ENCODE measurements around the gene DLL1.

DLL1 gene

DNA sequence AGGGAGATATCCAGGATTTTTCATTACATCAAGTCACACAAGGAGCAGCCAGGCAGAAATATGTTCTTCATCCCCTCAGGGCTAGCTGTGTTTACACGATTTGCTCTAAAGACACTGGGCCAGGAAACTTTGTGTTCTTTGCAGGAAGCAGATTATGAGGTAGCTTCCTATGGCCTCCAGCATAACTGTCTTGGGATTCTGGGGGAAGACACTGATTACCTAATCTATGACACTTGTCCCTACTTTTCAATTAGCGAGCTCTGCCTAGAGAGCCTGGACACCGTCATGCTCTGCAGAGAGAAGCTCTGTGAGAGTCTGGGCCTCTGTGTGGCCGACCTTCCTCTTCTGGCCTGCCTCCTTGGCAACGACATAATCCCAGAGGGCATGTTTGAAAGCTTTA, 26.8 kb upstream of the DLL1 start:
- H3K4me2 ChIP-seq (ENCODE audit: insufficient read depth, low read length, poor library complexity, severe bottlenecking): no peak overlapping the region
- no peak overlapping the region for H3K9ac ChIP-seq (ENCODE audit: low read depth, low read length, poor library complexity)
- H3K36me3 ChIP-seq (replicated peaks in 1 of 2; ENCODE audit: control insufficient read depth in 2 of 2, insufficient read depth in 2 of 2, low read length in 2 of 2): peaks cover 5 to 78% of the 10 kb centered on the region in 2 donors
- no peak overlapping the region for H3K18ac ChIP-seq (ENCODE audit: low read length)
- no peak overlapping the region for H2BK15ac ChIP-seq (ENCODE audit: low read length)
- no peak overlapping the region for H2BK5ac ChIP-seq (ENCODE audit: low read length)
- H4K91ac ChIP-seq (ENCODE audit: low read depth, low read length, poor library complexity): no peak overlapping the region
- H3K27ac ChIP-seq (replicated peaks; ENCODE audit: low read length): no peak overlapping the region
- no peak overlapping the region for H3K4me3 ChIP-seq (ENCODE audit: low read length in 2 of 2)
- no peak overlapping the region for H2BK120ac ChIP-seq (ENCODE audit: low read depth, low read length)
- no peaks in the 10 kb centered on the region for H3K27me3 ChIP-seq (ENCODE audit: control insufficient read depth in 3 of 3, insufficient read depth in 3 of 3, low read depth in 1 of 3, low read length in 3 of 3)
- no peak for DNase-seq (ENCODE audit: low spot score)
- H4K8ac ChIP-seq (ENCODE audit: low read depth, low read length): no peak overlapping the region
- no peak overlapping the region for H3K4ac ChIP-seq (ENCODE audit: low read length)
- no peaks in the 10 kb centered on the region for H3K4me1 ChIP-seq (ENCODE audit: control insufficient read depth in 2 of 2, insufficient read depth in 1 of 2, low read depth in 1 of 2, low read length in 2 of 2)
- no peak overlapping the region for H2AK5ac ChIP-seq (ENCODE audit: low read depth, low read length)
- WGBS, 2 donors (ENCODE audit: extremely low coverage in 2 of 2, insufficient read length in 2 of 2, insufficient replicate concordance in 1 of 2): no CpG with 5 or more reads among the region's 5 CpGs
- no peaks in the 10 kb centered on the region for H3K9me3 ChIP-seq (replicated peaks in 1 of 2; ENCODE audit: control insufficient read depth in 2 of 2, insufficient read depth in 1 of 2, low read depth in 1 of 2, low read length in 2 of 2)
- H3K14ac ChIP-seq (ENCODE audit: low read length): no peak overlapping the region
- peaks cover 2% of the 10 kb centered on the region for H3K79me1 ChIP-seq (ENCODE audit: low read depth, low read length)
- no peak overlapping the region for H3K23ac ChIP-seq (ENCODE audit: low read depth, low read length, poor library complexity)
- H2AFZ ChIP-seq (ENCODE audit: low read length): no peak overlapping the region
- H2BK12ac ChIP-seq (ENCODE audit: low read length): no peak overlapping the region

DNA sequence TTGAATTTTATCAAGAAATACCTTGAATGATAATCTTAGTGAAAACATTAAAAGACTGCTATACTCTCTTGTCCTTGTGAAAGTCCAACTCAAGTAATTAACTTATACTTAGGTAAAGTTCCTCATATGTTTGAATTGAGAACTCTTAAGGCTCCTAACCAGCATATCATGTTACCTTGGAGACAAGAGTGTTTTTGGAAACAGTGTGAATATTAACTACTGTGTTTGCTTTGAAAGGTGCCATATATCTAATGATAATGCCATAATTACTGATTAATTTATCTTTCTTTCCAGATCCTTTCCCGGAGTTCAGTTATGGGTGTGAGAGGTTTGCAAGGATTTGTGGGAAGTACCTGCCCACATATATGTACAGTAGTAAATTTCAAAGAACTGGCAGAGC, 26.2 kb upstream of the DLL1 start:
- no peak for DNase-seq (ENCODE audit: low spot score)
- Histone ChIP-seq H4K91ac (ENCODE audit: low read depth, low read length, poor library complexity) (no peak overlapping the region), H3K27ac (replicated peaks; ENCODE audit: low read length) (no peak overlapping the region), H2BK15ac (ENCODE audit: low read length) (no peak overlapping the region), H3K4me1 (ENCODE audit: control insufficient read depth in 2 of 2, insufficient read depth in 1 of 2, low read depth in 1 of 2, low read length in 2 of 2) (no peaks in the 10 kb centered on the region), H2AFZ (ENCODE audit: low read length) (no peak overlapping the region), H3K4ac (ENCODE audit: low read length) (no peak overlapping the region), H2BK5ac (ENCODE audit: low read length) (no peak overlapping the region), H3K18ac (ENCODE audit: low read length) (no peak overlapping the region), H3K9ac (ENCODE audit: low read depth, low read length, poor library complexity) (no peak overlapping the region), H3K79me1 (ENCODE audit: low read depth, low read length) (peaks cover 2% of the 10 kb centered on the region), H3K14ac (ENCODE audit: low read length) (no peak overlapping the region), H2BK12ac (ENCODE audit: low read length) (no peak overlapping the region), H3K4me2 (ENCODE audit: insufficient read depth, low read length, poor library complexity, severe bottlenecking) (no peak overlapping the region), H3K27me3 (ENCODE audit: control insufficient read depth in 3 of 3, insufficient read depth in 3 of 3, low read depth in 1 of 3, low read length in 3 of 3) (no peaks in the 10 kb centered on the region), H3K9me3 (replicated peaks in 1 of 2; ENCODE audit: control insufficient read depth in 2 of 2, insufficient read depth in 1 of 2, low read depth in 1 of 2, low read length in 2 of 2) (no peaks in the 10 kb centered on the region), H4K8ac (ENCODE audit: low read depth, low read length) (no peak overlapping the region), H2AK5ac (ENCODE audit: low read depth, low read length) (no peak overlapping the region), H3K4me3 (ENCODE audit: low read length in 2 of 2) (no peak overlapping the region), H3K36me3 (replicated peaks in 1 of 2; ENCODE audit: control insufficient read depth in 2 of 2, insufficient read depth in 2 of 2, low read length in 2 of 2) (peaks cover 5 to 72% of the 10 kb centered on the region in 2 donors), H2BK120ac (ENCODE audit: low read depth, low read length) (no peak overlapping the region), H3K23ac (ENCODE audit: low read depth, low read length, poor library complexity) (no peak overlapping the region)
- no CpG with 5 or more reads among the region's 1 CpG for WGBS, 2 donors (ENCODE audit: extremely low coverage in 2 of 2, insufficient read length in 2 of 2, insufficient replicate concordance in 1 of 2)

DNA sequence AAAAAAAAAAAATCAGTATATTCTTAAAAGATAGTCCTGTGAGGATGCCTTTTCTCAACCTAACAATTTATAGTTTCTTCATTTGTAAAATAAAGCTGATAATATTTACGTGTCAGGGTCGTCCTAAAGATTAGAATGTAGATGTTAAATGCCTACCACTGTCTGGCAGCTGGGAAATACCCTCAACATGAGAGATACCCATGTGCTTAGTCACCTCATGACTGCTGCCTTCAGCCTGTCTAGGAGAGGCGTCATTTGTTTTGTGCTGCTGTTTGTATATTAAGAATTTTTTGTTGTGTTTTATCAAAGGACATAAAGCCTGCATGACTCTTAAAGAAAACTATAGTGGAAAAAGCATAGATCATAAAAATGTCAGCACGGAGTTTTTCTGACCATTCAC, 25.2 kb upstream of the DLL1 start:
- peaks cover 2% of the 10 kb centered on the region for H3K79me1 ChIP-seq (ENCODE audit: low read depth, low read length)
- no peak overlapping the region for H2BK5ac ChIP-seq (ENCODE audit: low read length)
- H2AK5ac ChIP-seq (ENCODE audit: low read depth, low read length): no peak overlapping the region
- H2AFZ ChIP-seq (ENCODE audit: low read length): no peak overlapping the region
- H3K4me2 ChIP-seq (ENCODE audit: insufficient read depth, low read length, poor library complexity, severe bottlenecking): no peak overlapping the region
- H3K36me3 ChIP-seq (replicated peaks in 1 of 2; ENCODE audit: control insufficient read depth in 2 of 2, insufficient read depth in 2 of 2, low read length in 2 of 2): peaks cover 5 to 72% of the 10 kb centered on the region in 2 donors
- H3K23ac ChIP-seq (ENCODE audit: low read depth, low read length, poor library complexity): no peak overlapping the region
- H3K9ac ChIP-seq (ENCODE audit: low read depth, low read length, poor library complexity): no peak overlapping the region
- H3K4ac ChIP-seq (ENCODE audit: low read length): no peak overlapping the region
- H2BK12ac ChIP-seq (ENCODE audit: low read length): no peak overlapping the region
- WGBS, 2 donors (ENCODE audit: extremely low coverage in 2 of 2, insufficient read length in 2 of 2, insufficient replicate concordance in 1 of 2): no CpG with 5 or more reads among the region's 4 CpGs
- no peak overlapping the region for H4K91ac ChIP-seq (ENCODE audit: low read depth, low read length, poor library complexity)
- H3K27ac ChIP-seq (replicated peaks; ENCODE audit: low read length): no peak overlapping the region
- H3K14ac ChIP-seq (ENCODE audit: low read length): no peak overlapping the region
- no peak overlapping the region for H2BK15ac ChIP-seq (ENCODE audit: low read length)
- H3K9me3 ChIP-seq (replicated peaks in 1 of 2; ENCODE audit: control insufficient read depth in 2 of 2, insufficient read depth in 1 of 2, low read depth in 1 of 2, low read length in 2 of 2): no peaks in the 10 kb centered on the region
- H2BK120ac ChIP-seq (ENCODE audit: low read depth, low read length): no peak overlapping the region
- no peaks in the 10 kb centered on the region for H3K27me3 ChIP-seq (ENCODE audit: control insufficient read depth in 3 of 3, insufficient read depth in 3 of 3, low read depth in 1 of 3, low read length in 3 of 3)
- no peak overlapping the region for H4K8ac ChIP-seq (ENCODE audit: low read depth, low read length)
- H3K4me1 ChIP-seq (ENCODE audit: control insufficient read depth in 2 of 2, insufficient read depth in 1 of 2, low read depth in 1 of 2, low read length in 2 of 2): no peaks in the 10 kb centered on the region
- DNase-seq (ENCODE audit: low spot score): no peak
- H3K4me3 ChIP-seq (ENCODE audit: low read length in 2 of 2): no peak overlapping the region
- no peak overlapping the region for H3K18ac ChIP-seq (ENCODE audit: low read length)

DNA sequence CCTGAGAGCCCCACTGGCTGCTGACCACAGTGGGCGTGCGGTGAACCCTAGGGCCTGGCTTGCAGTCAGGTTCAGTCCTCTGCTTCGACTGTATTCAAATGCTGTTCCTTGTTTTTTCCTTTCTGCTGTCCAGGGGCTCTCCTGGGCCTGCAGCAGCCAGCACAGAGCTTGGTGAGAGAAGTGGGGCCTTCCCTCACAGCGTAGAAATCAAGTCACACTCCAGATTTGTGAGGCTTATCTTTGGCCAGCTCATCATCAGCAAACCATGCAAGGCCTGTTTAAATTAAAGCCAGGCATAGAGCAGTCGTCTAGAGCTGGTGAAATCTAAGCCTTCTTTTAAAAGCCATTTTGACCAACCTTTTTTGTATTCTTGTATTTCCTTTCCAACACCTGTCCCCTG, 24.1 kb upstream of the DLL1 start:
- no peak overlapping the region for H3K4me2 ChIP-seq (ENCODE audit: insufficient read depth, low read length, poor library complexity, severe bottlenecking)
- no peak overlapping the region for H3K9ac ChIP-seq (ENCODE audit: low read depth, low read length, poor library complexity)
- no peak overlapping the region for H3K18ac ChIP-seq (ENCODE audit: low read length)
- H2BK5ac ChIP-seq (ENCODE audit: low read length): no peak overlapping the region
- H3K4ac ChIP-seq (ENCODE audit: low read length): no peak overlapping the region
- no peaks in the 10 kb centered on the region for H3K27me3 ChIP-seq (ENCODE audit: control insufficient read depth in 3 of 3, insufficient read depth in 3 of 3, low read depth in 1 of 3, low read length in 3 of 3)
- H2BK15ac ChIP-seq (ENCODE audit: low read length): no peak overlapping the region
- no peak overlapping the region for H4K8ac ChIP-seq (ENCODE audit: low read depth, low read length)
- no peak overlapping the region for H4K91ac ChIP-seq (ENCODE audit: low read depth, low read length, poor library complexity)
- H2BK120ac ChIP-seq (ENCODE audit: low read depth, low read length): no peak overlapping the region
- WGBS, 2 donors (ENCODE audit: extremely low coverage in 2 of 2, insufficient read length in 2 of 2, insufficient replicate concordance in 1 of 2): no CpG with 5 or more reads among the region's 5 CpGs
- H3K9me3 ChIP-seq (replicated peaks in 1 of 2; ENCODE audit: control insufficient read depth in 2 of 2, insufficient read depth in 1 of 2, low read depth in 1 of 2, low read length in 2 of 2): no peaks in the 10 kb centered on the region
- no peak overlapping the region for H3K4me3 ChIP-seq (ENCODE audit: low read length in 2 of 2)
- no peak overlapping the region for H3K14ac ChIP-seq (ENCODE audit: low read length)
- no peak for DNase-seq (ENCODE audit: low spot score)
- no peak overlapping the region for H3K23ac ChIP-seq (ENCODE audit: low read depth, low read length, poor library complexity)
- H3K4me1 ChIP-seq (ENCODE audit: control insufficient read depth in 2 of 2, insufficient read depth in 1 of 2, low read depth in 1 of 2, low read length in 2 of 2): no peaks in the 10 kb centered on the region
- no peak overlapping the region for H2AK5ac ChIP-seq (ENCODE audit: low read depth, low read length)
- H3K36me3 ChIP-seq (replicated peaks in 1 of 2; ENCODE audit: control insufficient read depth in 2 of 2, insufficient read depth in 2 of 2, low read length in 2 of 2): peaks cover 3 to 68% of the 10 kb centered on the region in 2 donors
- H3K79me1 ChIP-seq (ENCODE audit: low read depth, low read length): no peaks in the 10 kb centered on the region
- H2BK12ac ChIP-seq (ENCODE audit: low read length): no peak overlapping the region
- H3K27ac ChIP-seq (replicated peaks; ENCODE audit: low read length): no peak overlapping the region
- no peak overlapping the region for H2AFZ ChIP-seq (ENCODE audit: low read length)
